ENCODE data around the gene TTC7B. TPM values are rescaled to one million over a fixed set of nuclear protein-coding genes. Genes with fewer than 3 reads are reported as not detected.

The TTC7B gene
- total RNA-seq, 1 experiment from 2014 or later = 70.6 TPM

- RAD21 ChIA-PET (ENCODE audit: low non-redundant PET in 1 of 2, low total read pairs in 2 of 2, uncharacterized antibody in 2 of 2, unreplicated experiment in 2 of 2) = no interaction called here
These were observed 275.1 kb downstream of the TTC7B start for GRCh38 chr14:90541076-90541634.

More at GRCh38 chr14:90541076-90541634, 275.1 kb downstream of the TTC7B start:
- no peaks in the 10 kb centered on the region for H3K9me2 ChIP-seq (ENCODE audit: insufficient read depth)
- ChIA-PET POLR2A (no interaction called here), CTCF (interaction anchor here (1.1 kb wide), 1 partner anchor 217 kb away, joined by 3 read pairs; no protein-coding TSS in a partner anchor)
- intact Hi-C loops (cut with micrococcal nuclease) = no loop called here
- TF ChIP-seq ELF1 (IDR thresholded peaks at IDR 0.05; ENCODE audit: borderline replicate concordance, low read depth) (no peak), SRF (IDR thresholded peaks at IDR 0.05; ENCODE audit: low read depth) (no peak), REST (IDR thresholded peaks at IDR 0.05; ENCODE audit: low read depth) (no peak), ATF3 (IDR thresholded peaks at IDR 0.05) (no peak), TCF7L2 (IDR thresholded peaks at IDR 0.05; ENCODE audit: borderline replicate concordance, extremely low read depth, insufficient read depth, insufficient read length) (no peak), SP1 (IDR thresholded peaks at IDR 0.05; ENCODE audit: low read depth) (no peak), JUND (IDR thresholded peaks at IDR 0.05) (no peak)
- TF ChIP-seq, protein P1, sequence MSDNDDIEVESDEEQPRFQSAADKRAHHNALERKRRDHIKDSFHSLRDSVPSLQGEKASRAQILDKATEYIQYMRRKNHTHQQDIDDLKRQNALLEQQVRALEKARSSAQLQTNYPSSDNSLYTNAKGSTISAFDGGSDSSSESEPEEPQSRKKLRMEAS (IDR thresholded peaks at IDR 0.05) = no peak
- H3K36me3 ChIP-seq (ENCODE audit: control insufficient read depth in 1 of 2, insufficient read depth in 2 of 2, low read length in 2 of 2) = no peaks in the 10 kb centered on the region
- no peaks in the 10 kb centered on the region for H3K4me1 ChIP-seq (ENCODE audit: control insufficient read depth in 1 of 2, insufficient read depth in 2 of 2, low read length in 2 of 2)
- H3K9ac ChIP-seq (ENCODE audit: low read length) = no peak overlapping the region
- no peaks in the 10 kb centered on the region for H3K27me3 ChIP-seq (ENCODE audit: insufficient read depth, low read length)
- no peak overlapping the region for H3K4me3 ChIP-seq (replicated peaks in 1 of 2; ENCODE audit: low read depth in 1 of 2, low read length in 2 of 2)
- H3K27ac ChIP-seq (ENCODE audit: low read depth, low read length) = no peak overlapping the region
- H3K79me2 ChIP-seq (ENCODE audit: insufficient read depth, low read length) = no peaks in the 10 kb centered on the region
- DNase-seq (ENCODE audit: low read depth, low spot score) (no peak), ATAC-seq (no peak)
- no peak overlapping the region for H2AFZ ChIP-seq (ENCODE audit: low read depth, low read length, poor library complexity, severe bottlenecking)
- no peaks in the 10 kb centered on the region for H3K9me3 ChIP-seq (ENCODE audit: control insufficient read depth in 1 of 2, insufficient read depth in 1 of 2, low read depth in 1 of 2, low read length in 2 of 2)
- H3K4me2 ChIP-seq (ENCODE audit: low read length) = no peak overlapping the region
- BruUV-seq (replicated peaks) = no TSS peak
- no peaks in the 10 kb centered on the region for H4K20me1 ChIP-seq (ENCODE audit: insufficient read depth)
